Stimulated activated CD4-positive, alpha-beta T cell treated with anti-CD3 and anti-CD28 coated beads, Interleukin-12 subunit alpha, Interleukin-12 subunit beta, amount 100 ng/mL, for 24 hours (primary cell): ENCODE data around the gene PSMB5.

Experiments used
- DNase-seq, 2 experiments: peaks; one replicate each; pipeline ENCODE4 v3.0.0-alpha.2; 2020; ENCODE audit warnings: low read depth in 2 of 2

PSMB5 gene

GRCh38 chr14:23034498-23035302, at the start of gene PSMB5:
Gene PSMB5, minus strand, starts transcription at chr14:23034900. Its CDS starts 19 bp downstream, at chr14:23034881.
- DNase-seq = peak; percentile 77 to 81

- no peak for DNase-seq
Observed at GRCh38 chr14:23080474-23080873, 45.8 kb upstream of the PSMB5 start.

- no peak for DNase-seq
Observed at GRCh38 chr14:23079716-23080115, 45.0 kb upstream of the PSMB5 start.

GRCh38 chr14:23078692-23079116, 44.0 kb upstream of the PSMB5 start:
- DNase-seq = no peak

GRCh38 chr14:23077962-23078361, 43.3 kb upstream of the PSMB5 start:
- no peak for DNase-seq

- no peak for DNase-seq
Observed at GRCh38 chr14:23076785-23077408, 42.2 kb upstream of the PSMB5 start.

GRCh38 chr14:23074906-23075305, 40.2 kb upstream of the PSMB5 start:
- no peak for DNase-seq

GRCh38 chr14:23071921-23072539, 37.3 kb upstream of the PSMB5 start:
- no peak for DNase-seq

- DNase-seq = peak; percentile 66 to 74
Observed at GRCh38 chr14:23071244-23071920, 36.7 kb upstream of the PSMB5 start.

GRCh38 chr14:23070262-23071129, 35.8 kb upstream of the PSMB5 start:
- no peak for DNase-seq

GRCh38 chr14:23069413-23069806, 34.7 kb upstream of the PSMB5 start:
- DNase-seq = no peak

GRCh38 chr14:23068789-23069412, 34.2 kb upstream of the PSMB5 start:
- DNase-seq = peak; percentile 50 to 60

- no peak for DNase-seq
Observed at GRCh38 chr14:23067847-23068788, 33.4 kb upstream of the PSMB5 start.

- no peak for DNase-seq
Observed at GRCh38 chr14:23066855-23067744, 32.4 kb upstream of the PSMB5 start.

- DNase-seq = no peak
Observed at GRCh38 chr14:23066368-23066767, 31.7 kb upstream of the PSMB5 start.

- no peak for DNase-seq
Observed at GRCh38 chr14:23063601-23064000, 28.9 kb upstream of the PSMB5 start.

GRCh38 chr14:23062002-23062401, 27.3 kb upstream of the PSMB5 start:
- DNase-seq = no peak

- DNase-seq = no peak
Observed at GRCh38 chr14:23060536-23061260, 26.0 kb upstream of the PSMB5 start.
